BJ (cell line): Measurements from ENCODE around the gene TGFA. TPM values are rescaled to one million over a fixed set of nuclear protein-coding genes. Genes with fewer than 3 reads are reported as not detected.
"Not testable (repeated sequence)": the region's sequence is repeated elsewhere in the genome, so short reads cannot be mapped to it uniquely, and the experiment has no call there.

Experiments
- CTCF ChIA-PET: fragments of 350-600 bp; formaldehyde crosslinking; extraction: SDS; loops from one replicate; lab custom pipeline; 2021; ENCODE audit warnings: antibody characterized with exemption, inconsistent platforms; lab: Yijun Ruan, JAX
- POLR2A ChIA-PET: fragments of 300-600 bp; sonication (Branson Sonifier 250); formaldehyde crosslinking; extraction: SDS; loops from one replicate; lab custom pipeline; 2021; ENCODE audit warnings: antibody characterized with exemption; lab: Charles Lee
- DNase-seq: peaks from one replicate; pipeline ENCODE4 v3.0.0-alpha.2; 2011; ENCODE audit warnings: low read depth
- H3K27me3 ChIP-seq: 2 replicates; pipeline ENCODE4 v1.6.0; 2011; ENCODE audit warnings: low read length; ENCODE audit not compliant: control insufficient read depth, insufficient read depth
- H3K36me3 ChIP-seq: 2 replicates; pipeline ENCODE4 v1.5.1; 2011; ENCODE audit warnings: low read length; ENCODE audit not compliant: control insufficient read depth, insufficient read depth
- H3K4me3 ChIP-seq: 2 replicates; pipeline ENCODE4 v1.5.1; 2011; ENCODE audit warnings: low read depth, mild to moderate bottlenecking, control low read depth, low read length
- CTCF ChIP-seq: IDR thresholded peaks from 2 replicates; pipeline ENCODE4 v1.5.1; 2011; ENCODE audit warnings: low read depth, mild to moderate bottlenecking, control low read depth, inconsistent platforms, low read length, moderate library complexity; ENCODE audit not compliant: insufficient read depth
- polyA plus RNA-seq: library from polyadenylated mRNA; depleted of rRNA; stranded (reverse); fragments of >200 nt; gene quantifications from 2 replicates; pipeline ENCODE4 v1.2.3, GENCODE V29; 2011

The TGFA gene
- polyA plus RNA-seq, 1 experiment: 0.13 TPM

- POLR2A ChIA-PET: no interaction called here
- H3K36me3 ChIP-seq: no peaks in the 10 kb centered on the region
- no peak for DNase-seq
- peaks cover 2% of the 10 kb centered on the region; the same call in 1 of the 2 replicates for H3K27me3 ChIP-seq
- TF ChIP-seq CTCF: no peak
- CTCF ChIA-PET: no interaction called here
- H3K4me3 ChIP-seq: no peak overlapping the region
Measured at GRCh38 chr2:70469961-70470360, 83.7 kb downstream of the TGFA start.

GRCh38 chr2:70469435-70469834 is 84.2 kb downstream of the TGFA start:
- Histone ChIP-seq H3K4me3 (no peak overlapping the region), H3K27me3 (peaks cover 2% of the 10 kb centered on the region; the same call in 1 of the 2 replicates), H3K36me3 (no peaks in the 10 kb centered on the region)
- ChIA-PET CTCF (no interaction called here), POLR2A (no interaction called here)
- TF ChIP-seq CTCF: no peak
- DNase-seq: no peak

GRCh38 chr2:70468878-70469277 is 84.7 kb downstream of the TGFA start:
- DNase-seq: no peak
- H3K4me3 ChIP-seq: no peak overlapping the region
- ChIA-PET POLR2A (no interaction called here), CTCF (interaction anchor here (0.6 kb wide), 1 partner anchor 132 kb away, joined by 3 read pairs; no protein-coding TSS in a partner anchor)
- H3K36me3 ChIP-seq: no peaks in the 10 kb centered on the region
- TF ChIP-seq CTCF: no peak
- peaks cover 2% of the 10 kb centered on the region; the same call in 1 of the 2 replicates for H3K27me3 ChIP-seq

GRCh38 chr2:70467831-70468779 is 85.5 kb downstream of the TGFA start:
- no peak for DNase-seq
- no peak for TF ChIP-seq CTCF
- H3K4me3 ChIP-seq: no peak overlapping the region
- CTCF ChIA-PET: interaction anchor here (0.6 kb wide), 2 partner anchors 14 to 221 kb away, joined by 3 read pairs; no protein-coding TSS in a partner anchor
- H3K27me3 ChIP-seq: peaks cover 2% of the 10 kb centered on the region; the same call in 1 of the 2 replicates
- POLR2A ChIA-PET: no interaction called here
- H3K36me3 ChIP-seq: no peaks in the 10 kb centered on the region

GRCh38 chr2:70467237-70467636 is 86.4 kb downstream of the TGFA start:
- H3K36me3 ChIP-seq: no peaks in the 10 kb centered on the region
- H3K4me3 ChIP-seq: no peak overlapping the region
- ChIA-PET CTCF (interaction anchor here (0.6 kb wide), 1 partner anchor 14 kb away, joined by 3 read pairs; no protein-coding TSS in a partner anchor), POLR2A (no interaction called here)
- DNase-seq: no peak
- TF ChIP-seq CTCF: no peak
- H3K27me3 ChIP-seq: no peaks in the 10 kb centered on the region; the same call in 1 of the 2 replicates

- H3K27me3 ChIP-seq, POLR2A ChIA-PET, CTCF ChIA-PET: not testable (repeated sequence)
Measured at GRCh38 chr2:70466647-70467046, 87.0 kb downstream of the TGFA start.

More at GRCh38 chr2:70466647-70467046, 87.0 kb downstream of the TGFA start:
- not testable (repeated sequence) for H3K4me3 ChIP-seq, H3K36me3 ChIP-seq, DNase-seq
